Measurements from ENCODE around the gene VSTM2L.

Gene VSTM2L

GRCh38 chr20:37933786-37934633 is 31.1 kb downstream of the VSTM2L start:
- Histone ChIP-seq H3K9ac (ENCODE audit: low read length) (no peak overlapping the region), H3K9me2 (ENCODE audit: low read depth, low read length) (no peaks in the 10 kb centered on the region), H3K4me3 (ENCODE audit: low read depth, low read length, poor library complexity, severe bottlenecking) (no peak overlapping the region), H4K20me1 (ENCODE audit: insufficient read depth, low read length) (no peaks in the 10 kb centered on the region), H3K9me3 (ENCODE audit: low read length) (no peaks in the 10 kb centered on the region), H3K4me1 (ENCODE audit: insufficient read depth, low read length, severe bottlenecking) (no peaks in the 10 kb centered on the region), H3K4me2 (ENCODE audit: low read length) (no peak overlapping the region), H3K79me2 (ENCODE audit: insufficient read depth, low read length) (no peaks in the 10 kb centered on the region), H3K27ac (ENCODE audit: low read depth, low read length, poor library complexity, severe bottlenecking) (no peak overlapping the region), H3F3A (ENCODE audit: insufficient read depth, low read length) (no peaks in the 10 kb centered on the region), H3K27me3 (ENCODE audit: insufficient read depth, low read length) (0 out of 2 replicates have a peak, but pooled peaks cover 6% of the 10 kb centered on the region), H3K36me3 (ENCODE audit: insufficient read depth, low read length) (no peaks in the 10 kb centered on the region), H2AFZ (ENCODE audit: low read length) (no peak overlapping the region)
- no peak for TF ChIP-seq CTCF (IDR thresholded peaks at IDR 0.05; ENCODE audit: low read length)
- no peak for TF ChIP-seq EZH2 (IDR thresholded peaks at IDR 0.05; ENCODE audit: borderline replicate concordance, low read length)

GRCh38 chr20:37934634-37935375 is 31.9 kb downstream of the VSTM2L start:
- no peaks in the 10 kb centered on the region for H4K20me1 ChIP-seq (ENCODE audit: insufficient read depth, low read length)
- no peaks in the 10 kb centered on the region for H3K79me2 ChIP-seq (ENCODE audit: insufficient read depth, low read length)
- H2AFZ ChIP-seq (ENCODE audit: low read length): no peak overlapping the region
- H3K27me3 ChIP-seq (ENCODE audit: insufficient read depth, low read length): 0 out of 2 replicates have a peak, but pooled peaks cover 6% of the 10 kb centered on the region
- H3K9me3 ChIP-seq (ENCODE audit: low read length): no peaks in the 10 kb centered on the region
- no peak overlapping the region for H3K4me3 ChIP-seq (ENCODE audit: low read depth, low read length, poor library complexity, severe bottlenecking)
- no peak overlapping the region for H3K9ac ChIP-seq (ENCODE audit: low read length)
- TF ChIP-seq EZH2 (IDR thresholded peaks at IDR 0.05; ENCODE audit: borderline replicate concordance, low read length) (no peak), CTCF (IDR thresholded peaks at IDR 0.05; ENCODE audit: low read length) (no peak)
- no peaks in the 10 kb centered on the region for H3F3A ChIP-seq (ENCODE audit: insufficient read depth, low read length)
- no peaks in the 10 kb centered on the region for H3K4me1 ChIP-seq (ENCODE audit: insufficient read depth, low read length, severe bottlenecking)
- H3K27ac ChIP-seq (ENCODE audit: low read depth, low read length, poor library complexity, severe bottlenecking): no peak overlapping the region
- no peaks in the 10 kb centered on the region for H3K9me2 ChIP-seq (ENCODE audit: low read depth, low read length)
- H3K36me3 ChIP-seq (ENCODE audit: insufficient read depth, low read length): no peaks in the 10 kb centered on the region
- H3K4me2 ChIP-seq (ENCODE audit: low read length): no peak overlapping the region

GRCh38 chr20:37935435-37935834 is 32.5 kb downstream of the VSTM2L start:
- Histone ChIP-seq H3K4me2 (ENCODE audit: low read length) (no peak overlapping the region), H3F3A (ENCODE audit: insufficient read depth, low read length) (no peaks in the 10 kb centered on the region), H3K9ac (ENCODE audit: low read length) (no peak overlapping the region), H3K27ac (ENCODE audit: low read depth, low read length, poor library complexity, severe bottlenecking) (no peak overlapping the region), H2AFZ (ENCODE audit: low read length) (no peak overlapping the region), H3K79me2 (ENCODE audit: insufficient read depth, low read length) (no peaks in the 10 kb centered on the region), H3K36me3 (ENCODE audit: insufficient read depth, low read length) (no peaks in the 10 kb centered on the region), H3K4me3 (ENCODE audit: low read depth, low read length, poor library complexity, severe bottlenecking) (no peak overlapping the region), H3K4me1 (ENCODE audit: insufficient read depth, low read length, severe bottlenecking) (no peaks in the 10 kb centered on the region), H4K20me1 (ENCODE audit: insufficient read depth, low read length) (no peaks in the 10 kb centered on the region), H3K9me3 (ENCODE audit: low read length) (no peaks in the 10 kb centered on the region), H3K27me3 (ENCODE audit: insufficient read depth, low read length) (0 out of 2 replicates have a peak, but pooled peaks cover 6% of the 10 kb centered on the region), H3K9me2 (ENCODE audit: low read depth, low read length) (no peaks in the 10 kb centered on the region)
- TF ChIP-seq EZH2 (IDR thresholded peaks at IDR 0.05; ENCODE audit: borderline replicate concordance, low read length) (no peak), CTCF (IDR thresholded peaks at IDR 0.05; ENCODE audit: low read length) (no peak)

Data from OCI-LY1 (cell line).